Mucosa of stomach (tissue), 1 donor: ENCODE measurements around the gene SPIRE2.

Experiments
- H3K27me3 ChIP-seq: one replicate; pipeline ENCODE4 v1.7.0; 2013; ENCODE audit warnings: mild to moderate bottlenecking, low read length; ENCODE audit not compliant: control insufficient read depth, insufficient read depth
- H3K36me3 ChIP-seq: one replicate; pipeline ENCODE4 v1.7.0; 2013; ENCODE audit warnings: low read length; ENCODE audit not compliant: control insufficient read depth, insufficient read depth
- H3K4me1 ChIP-seq: one replicate; pipeline ENCODE4 v1.7.0; 2013; ENCODE audit warnings: mild to moderate bottlenecking, low read length; ENCODE audit not compliant: control insufficient read depth, insufficient read depth
- H3K4me3 ChIP-seq: one replicate; pipeline ENCODE4 v1.7.0; 2013; ENCODE audit warnings: low read length
- H3K9ac ChIP-seq: one replicate; pipeline ENCODE4 v1.7.0; 2013; ENCODE audit warnings: mild to moderate bottlenecking, low read length, moderate library complexity
- H3K9me3 ChIP-seq: one replicate; pipeline ENCODE4 v1.7.0; 2013; ENCODE audit warnings: mild to moderate bottlenecking, low read length, moderate library complexity; ENCODE audit not compliant: control insufficient read depth
- donor health status: Pancreatic carcinoma.

Gene SPIRE2

GRCh38 chr16:89847051-89847939, 19.0 kb downstream of the SPIRE2 start:
- peaks cover 26% of the 10 kb centered on the region for H3K4me1 ChIP-seq
- H3K36me3 ChIP-seq, result peaks cover 4% of the 10 kb centered on the region
- no peak overlapping the region for H3K4me3 ChIP-seq
- H3K9ac ChIP-seq, result peak overlapping the region; percentile 3
- H3K27me3 ChIP-seq, result no peaks in the 10 kb centered on the region
- H3K9me3 ChIP-seq, result no peaks in the 10 kb centered on the region

GRCh38 chr16:89847940-89848297, 19.6 kb downstream of the SPIRE2 start:
- Histone ChIP-seq H3K27me3 (no peaks in the 10 kb centered on the region), H3K9ac (peak overlapping the region; percentile 3), H3K4me3 (no peak overlapping the region), H3K36me3 (peaks cover 4% of the 10 kb centered on the region), H3K9me3 (no peaks in the 10 kb centered on the region), H3K4me1 (peaks cover 24% of the 10 kb centered on the region)

GRCh38 chr16:89848974-89849373, 20.7 kb downstream of the SPIRE2 start:
- Histone ChIP-seq H3K36me3 (peaks cover 4% of the 10 kb centered on the region), H3K4me3 (no peak overlapping the region), H3K27me3 (no peaks in the 10 kb centered on the region), H3K4me1 (peaks cover 30% of the 10 kb centered on the region), H3K9me3 (no peaks in the 10 kb centered on the region), H3K9ac (no peak overlapping the region)

GRCh38 chr16:89853306-89853993, 25.2 kb downstream of the SPIRE2 start:
- H3K27me3 ChIP-seq, result no peaks in the 10 kb centered on the region
- H3K4me1 ChIP-seq, result peaks cover 15% of the 10 kb centered on the region
- peak overlapping the region; percentile 50 for H3K9ac ChIP-seq
- no peak overlapping the region for H3K4me3 ChIP-seq
- H3K36me3 ChIP-seq, result no peaks in the 10 kb centered on the region
- H3K9me3 ChIP-seq, result no peaks in the 10 kb centered on the region

- H3K27me3 ChIP-seq, result no peaks in the 10 kb centered on the region
Measured at GRCh38 chr16:89855301-89855945, 27.1 kb downstream of the SPIRE2 start.

GRCh38 chr16:89855986-89856385, 27.7 kb downstream of the SPIRE2 start:
- no peaks in the 10 kb centered on the region for H3K27me3 ChIP-seq
- H3K4me1 ChIP-seq, result peaks cover 15% of the 10 kb centered on the region

More at GRCh38 chr16:89855301-89855945, 27.1 kb downstream of the SPIRE2 start:
- Histone ChIP-seq H3K9me3 (no peaks in the 10 kb centered on the region), H3K4me1 (peaks cover 15% of the 10 kb centered on the region), H3K9ac (no peak overlapping the region), H3K4me3 (no peak overlapping the region), H3K36me3 (peaks cover 6% of the 10 kb centered on the region)

GRCh38 chr16:89858973-89859614, 30.8 kb downstream of the SPIRE2 start:
- Histone ChIP-seq H3K36me3 (peaks cover 15% of the 10 kb centered on the region), H3K9me3 (no peaks in the 10 kb centered on the region), H3K4me1 (peaks cover 3% of the 10 kb centered on the region), H3K4me3 (no peak overlapping the region), H3K9ac (no peak overlapping the region), H3K27me3 (no peaks in the 10 kb centered on the region)

More at GRCh38 chr16:89855986-89856385, 27.7 kb downstream of the SPIRE2 start:
- Histone ChIP-seq H3K9me3 (no peaks in the 10 kb centered on the region), H3K36me3 (peaks cover 8% of the 10 kb centered on the region), H3K9ac (no peak overlapping the region), H3K4me3 (no peak overlapping the region)

- no peak overlapping the region for H3K9ac ChIP-seq
- H3K36me3 ChIP-seq, result peaks cover 15% of the 10 kb centered on the region
- peaks cover 5% of the 10 kb centered on the region for H3K4me1 ChIP-seq
- no peaks in the 10 kb centered on the region for H3K27me3 ChIP-seq
- H3K4me3 ChIP-seq, result no peak overlapping the region
- H3K9me3 ChIP-seq, result no peaks in the 10 kb centered on the region
Measured at GRCh38 chr16:89859615-89860007, 31.3 kb downstream of the SPIRE2 start.

- Histone ChIP-seq H3K36me3 (peaks cover 15% of the 10 kb centered on the region), H3K4me3 (no peak overlapping the region), H3K9me3 (no peaks in the 10 kb centered on the region), H3K27me3 (no peaks in the 10 kb centered on the region), H3K4me1 (peaks cover 5% of the 10 kb centered on the region), H3K9ac (no peak overlapping the region)
Measured at GRCh38 chr16:89860747-89861304, 32.6 kb downstream of the SPIRE2 start.

- H3K4me1 ChIP-seq, result peaks cover 5% of the 10 kb centered on the region
- no peaks in the 10 kb centered on the region for H3K9me3 ChIP-seq
- H3K9ac ChIP-seq, result no peak overlapping the region
- H3K4me3 ChIP-seq, result no peak overlapping the region
- H3K27me3 ChIP-seq, result no peaks in the 10 kb centered on the region
- peaks cover 15% of the 10 kb centered on the region for H3K36me3 ChIP-seq
Measured at GRCh38 chr16:89861648-89862047, 33.4 kb downstream of the SPIRE2 start.

GRCh38 chr16:89862732-89863131, 34.5 kb downstream of the SPIRE2 start:
- no peak overlapping the region for H3K4me3 ChIP-seq
- H3K9ac ChIP-seq, result no peak overlapping the region
- H3K36me3 ChIP-seq, result peaks cover 19% of the 10 kb centered on the region
- H3K4me1 ChIP-seq, result peaks cover 5% of the 10 kb centered on the region
- no peaks in the 10 kb centered on the region for H3K9me3 ChIP-seq
- H3K27me3 ChIP-seq, result no peaks in the 10 kb centered on the region
